K562 treated with DMSO at 1 percent for 48 hours (cell line): ENCODE data around the gene OR51G2. TPM values are rescaled to one million over a fixed set of nuclear protein-coding genes. Genes with fewer than 3 reads are reported as not detected.

Experiments used
- total RNA-seq: library from RNA; unstranded; fragments of 300-600 nt; gene quantifications from 2 replicates; pipeline ENCODE4 v1.2.3, GENCODE V29; 2022; ENCODE audit warnings: low replicate concordance; ENCODE audit errors: extremely low read depth

The OR51G2 gene
- total RNA-seq = not detected in 2 replicates

DNA sequence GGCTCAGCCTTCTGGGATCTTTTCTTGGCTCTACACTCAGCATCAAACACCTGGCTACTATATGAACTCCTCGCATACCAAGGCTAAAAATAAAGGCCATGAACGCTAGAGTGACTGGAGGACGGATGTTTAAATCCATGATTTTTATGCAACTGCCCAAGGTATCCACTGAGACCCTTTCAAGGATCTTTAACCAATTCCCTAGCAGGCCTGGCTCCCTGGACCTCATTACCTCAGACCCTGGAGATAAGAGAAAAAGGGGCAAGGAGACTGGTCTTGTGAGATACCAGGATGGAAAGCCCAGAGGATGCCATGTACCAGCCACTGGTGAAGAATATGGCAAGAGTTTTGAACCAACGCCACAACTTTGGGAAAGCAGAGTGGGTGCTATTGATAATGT lies at the start of gene OR51G2:
Gene OR51G2 (minus strand): TSS at position 101 of the 400 bp plus-strand sequence. CDS start 3,687 bp downstream, outside the sequence.

DNA sequence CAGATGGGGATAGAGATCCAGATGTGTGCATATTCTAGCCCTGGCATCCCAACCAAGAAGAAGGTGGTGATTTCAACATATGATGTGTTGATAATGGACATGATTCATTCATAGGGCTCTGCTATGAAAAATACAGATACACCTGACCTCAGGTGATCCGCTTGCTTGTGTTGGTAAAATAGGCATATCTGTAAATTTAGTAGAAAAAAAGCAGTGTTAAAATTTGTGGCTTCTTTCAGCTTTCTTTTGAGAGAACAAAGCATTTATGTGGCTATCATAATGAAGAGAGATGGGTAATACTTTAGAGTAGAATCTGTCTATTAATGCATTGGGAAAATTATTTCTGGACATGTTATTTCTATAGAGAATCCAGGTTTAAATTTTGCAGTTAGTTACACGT lies 36.5 kb upstream of the OR51G2 start, which contains the start of gene OR51A2:
Gene OR51A2 (minus strand): TSS at position 101 of the 400 bp plus-strand sequence. CDS start 0 bp downstream, at position 101.

DNA sequence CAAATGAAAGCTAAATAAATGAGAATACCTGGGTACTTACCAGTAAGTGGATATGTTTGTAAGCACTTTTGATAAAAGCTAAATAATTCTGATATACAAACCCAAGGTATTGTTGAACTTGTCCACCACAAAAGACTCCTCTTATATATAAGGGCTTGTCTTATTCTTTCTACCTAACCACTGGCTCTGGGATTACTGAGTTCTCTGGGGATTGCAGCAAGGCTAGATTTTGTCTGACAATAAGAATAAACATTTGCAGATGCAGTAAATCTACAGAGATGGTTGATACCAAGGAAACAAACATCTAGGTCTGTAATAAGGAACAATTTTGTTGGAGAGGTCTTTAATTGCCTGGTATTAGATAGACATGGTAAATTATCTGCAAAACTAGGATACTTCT lies 28.4 kb upstream of the OR51G2 start, which contains the start of gene OR51A4:
Gene OR51A4 (minus strand): TSS at position 101 of the 400 bp plus-strand sequence. CDS start 505 bp downstream, outside the sequence.

DNA sequence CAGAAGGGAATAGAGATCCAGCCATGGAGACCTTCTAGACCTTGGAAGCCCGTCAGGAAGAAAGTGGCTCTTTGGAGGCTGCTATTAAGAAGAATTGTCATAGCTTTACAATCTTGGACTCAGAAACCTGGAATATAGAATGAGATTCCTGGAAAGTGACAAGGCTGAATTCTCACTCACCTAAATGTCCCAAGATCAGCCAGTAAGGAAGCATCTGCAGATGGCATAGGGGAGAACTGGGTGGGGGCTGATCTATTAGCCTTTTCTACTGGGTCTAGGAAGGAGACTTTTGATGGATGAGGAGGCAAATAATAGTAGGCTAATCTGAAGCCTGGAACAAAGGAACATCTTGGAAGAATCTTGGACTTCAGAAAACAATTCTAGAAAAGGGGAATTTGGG lies 5.1 kb upstream of the OR51G2 start, which contains the start of gene OR51G1:
Gene OR51G1 (minus strand): TSS at position 101 of the 400 bp plus-strand sequence. CDS start 0 bp downstream, at position 101.

DNA sequence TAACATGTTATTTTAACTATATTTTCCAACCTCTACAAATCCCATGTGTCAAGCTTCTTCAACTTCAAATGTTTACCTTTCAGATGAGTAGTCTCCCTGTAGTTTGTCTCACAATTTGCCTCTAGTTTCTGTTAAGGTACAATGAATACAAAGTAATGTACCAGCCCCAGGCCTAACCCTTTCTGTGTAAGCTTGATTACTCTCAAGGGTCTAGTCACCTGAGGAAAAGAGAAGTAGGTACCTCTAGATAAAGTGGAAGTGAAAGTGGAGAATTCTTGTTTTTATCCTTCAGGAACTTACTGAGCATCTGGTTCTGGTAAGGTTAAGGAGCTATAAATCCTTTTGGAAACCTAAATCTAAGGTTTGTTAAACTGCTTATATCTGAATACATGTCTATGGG lies 15.7 kb downstream of the OR51G2 start, which contains the start of gene OR51A7:
Gene OR51A7 (plus strand): TSS at position 300 of the 400 bp plus-strand sequence. CDS start 3,587 bp downstream, outside the sequence.

GRCh38 chr11:4881860-4882500 lies 37.2 kb downstream of the OR51G2 start, which contains the start of gene OR51T1:
Gene OR51T1 (plus strand): TSS chr11:4881900. CDS start chr11:4881900, 0 bp downstream.

Other genes with a start within 250 kb of the OR51G2 start
- gene OR51E2, start 221.5 kb downstream of the OR51G2 start, total RNA-seq = not detected in 2 replicates
- not detected in 2 replicates for gene MMP26, start 214.6 kb downstream of the OR51G2 start, total RNA-seq
- gene OR51F1, start 149.4 kb downstream of the OR51G2 start, total RNA-seq = not detected in 2 replicates
- gene OR52R1, start 115.0 kb downstream of the OR51G2 start, total RNA-seq = not detected in 2 replicates
- not detected in 2 replicates for gene OR51F2, start 98.0 kb downstream of the OR51G2 start, total RNA-seq
- gene OR51S1, start 70.1 kb downstream of the OR51G2 start, total RNA-seq = not detected in 2 replicates
- not detected in 2 replicates for gene OR51T1, start 37.5 kb downstream of the OR51G2 start, total RNA-seq
- gene OR51A7, start 15.6 kb downstream of the OR51G2 start, total RNA-seq = not detected in 2 replicates
- not detected in 2 replicates for gene OR51G1, start 5.0 kb upstream of the OR51G2 start, total RNA-seq
- not detected in 2 replicates for gene OR51A4, start 28.3 kb upstream of the OR51G2 start, total RNA-seq
- not detected in 2 replicates for gene OR51A2, start 36.4 kb upstream of the OR51G2 start, total RNA-seq
- not detected in 2 replicates for gene OR51L1, start 75.5 kb upstream of the OR51G2 start, total RNA-seq
- gene OR52J3, start 127.2 kb upstream of the OR51G2 start, total RNA-seq = not detected in 2 replicates
- not detected in 2 replicates for gene OR52E2, start 140.3 kb upstream of the OR51G2 start, total RNA-seq
- not detected in 2 replicates for gene OR52E1, start 150.2 kb upstream of the OR51G2 start, total RNA-seq
- not detected in 2 replicates for gene OR52A5, start 219.0 kb upstream of the OR51G2 start, total RNA-seq
- gene OR52A1, start 235.4 kb upstream of the OR51G2 start, total RNA-seq = not detected in 2 replicates